ENCODE measurements around the gene PAX8.
"Not testable (repeated sequence)": the region's sequence is repeated elsewhere in the genome, so short reads cannot be mapped to it uniquely, and the experiment has no call there.

Gene PAX8

DNA sequence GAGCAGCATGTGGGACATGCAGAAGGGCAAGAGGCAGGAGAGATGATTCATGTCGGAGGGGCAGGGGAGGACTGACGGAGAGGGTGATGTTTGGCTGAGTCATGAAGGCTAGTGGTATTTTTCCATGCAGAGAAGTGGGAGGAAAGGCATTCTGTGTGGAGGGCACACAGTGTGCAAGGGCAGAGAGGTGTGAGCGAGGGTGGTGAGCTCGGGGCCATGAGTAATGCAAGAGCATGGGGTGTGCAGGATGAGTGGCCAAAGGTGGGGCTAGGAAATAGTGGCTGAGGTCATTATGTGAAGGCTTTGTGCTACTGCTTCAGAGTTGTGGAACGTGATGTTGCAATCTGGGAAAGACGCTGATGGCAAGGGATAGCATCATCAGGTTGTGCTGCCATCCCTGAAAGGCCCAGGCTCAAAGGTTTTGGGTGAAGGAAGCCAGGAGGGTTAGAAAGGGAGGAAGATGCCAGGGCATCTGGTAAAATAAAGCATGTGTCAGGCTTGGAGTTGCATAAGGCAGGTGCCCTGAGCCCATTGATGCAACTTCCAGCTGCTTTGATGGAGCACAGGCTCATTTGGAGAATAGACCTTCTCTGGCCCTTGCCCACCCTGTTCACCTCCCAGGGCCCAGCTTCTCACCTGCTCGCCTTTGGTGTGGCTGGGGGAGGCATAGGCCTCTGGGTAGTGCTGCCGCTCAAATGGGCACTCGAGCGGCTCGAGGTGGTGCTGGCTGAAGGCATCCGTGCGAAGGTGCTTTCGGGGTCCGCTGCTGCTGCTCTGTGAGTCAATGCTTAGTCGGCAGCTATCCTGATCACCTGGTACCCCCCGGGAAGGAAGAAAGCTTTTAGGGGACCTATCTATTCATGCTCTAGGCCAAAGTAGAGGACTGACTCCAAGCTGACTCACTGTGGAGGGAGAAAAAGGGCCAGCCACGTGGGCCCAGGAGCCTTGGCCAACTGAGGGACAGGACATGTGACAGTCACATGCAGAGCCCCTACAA, 37.5 kb downstream of the PAX8 start:
- no peak for DNase-seq (ENCODE audit: extremely low spot score, insufficient read length, low read depth)

DNA sequence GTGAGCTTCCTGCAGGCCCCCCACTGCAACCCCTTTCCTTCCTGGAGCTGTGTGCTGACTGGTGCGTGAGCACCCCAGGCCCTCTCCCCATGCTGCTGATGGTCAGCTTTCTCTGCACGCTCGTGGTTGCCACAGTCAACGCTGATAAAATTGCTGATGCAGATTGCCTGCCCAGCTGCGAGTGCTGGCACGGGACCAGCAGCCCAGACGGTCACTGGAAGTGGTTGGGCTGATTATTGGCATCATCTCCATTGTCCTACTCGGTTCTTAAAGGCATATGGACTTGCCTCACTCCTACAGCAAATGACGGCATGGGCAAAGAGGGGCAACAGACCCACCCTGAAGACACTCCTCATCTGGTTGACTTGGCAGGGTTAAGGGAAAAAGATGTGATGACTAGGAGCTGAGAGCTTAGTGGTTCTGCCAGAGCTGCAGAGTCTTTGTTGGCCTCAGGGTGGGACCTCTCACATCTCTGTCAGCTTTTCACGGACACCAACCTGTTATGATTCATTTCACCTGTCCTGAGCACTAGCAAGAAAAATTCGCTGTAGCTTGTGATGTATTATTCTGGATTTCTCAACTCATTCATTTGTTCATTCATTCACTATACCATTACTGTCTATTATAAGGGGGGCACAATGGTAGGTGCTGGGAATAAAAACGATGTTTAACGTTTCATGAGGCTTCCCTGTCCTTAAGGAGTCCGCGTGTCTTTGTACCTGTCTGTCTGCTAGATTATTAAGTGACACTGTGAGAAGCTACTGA, 38.4 kb downstream of the PAX8 start:
- FAIRE-seq (no peak), DNase-seq (ENCODE audit: extremely low spot score, insufficient read length, low read depth) (no peak)

More for the DNA sequence above, 37.5 kb downstream of the PAX8 start:
- FAIRE-seq = no peak

DNA sequence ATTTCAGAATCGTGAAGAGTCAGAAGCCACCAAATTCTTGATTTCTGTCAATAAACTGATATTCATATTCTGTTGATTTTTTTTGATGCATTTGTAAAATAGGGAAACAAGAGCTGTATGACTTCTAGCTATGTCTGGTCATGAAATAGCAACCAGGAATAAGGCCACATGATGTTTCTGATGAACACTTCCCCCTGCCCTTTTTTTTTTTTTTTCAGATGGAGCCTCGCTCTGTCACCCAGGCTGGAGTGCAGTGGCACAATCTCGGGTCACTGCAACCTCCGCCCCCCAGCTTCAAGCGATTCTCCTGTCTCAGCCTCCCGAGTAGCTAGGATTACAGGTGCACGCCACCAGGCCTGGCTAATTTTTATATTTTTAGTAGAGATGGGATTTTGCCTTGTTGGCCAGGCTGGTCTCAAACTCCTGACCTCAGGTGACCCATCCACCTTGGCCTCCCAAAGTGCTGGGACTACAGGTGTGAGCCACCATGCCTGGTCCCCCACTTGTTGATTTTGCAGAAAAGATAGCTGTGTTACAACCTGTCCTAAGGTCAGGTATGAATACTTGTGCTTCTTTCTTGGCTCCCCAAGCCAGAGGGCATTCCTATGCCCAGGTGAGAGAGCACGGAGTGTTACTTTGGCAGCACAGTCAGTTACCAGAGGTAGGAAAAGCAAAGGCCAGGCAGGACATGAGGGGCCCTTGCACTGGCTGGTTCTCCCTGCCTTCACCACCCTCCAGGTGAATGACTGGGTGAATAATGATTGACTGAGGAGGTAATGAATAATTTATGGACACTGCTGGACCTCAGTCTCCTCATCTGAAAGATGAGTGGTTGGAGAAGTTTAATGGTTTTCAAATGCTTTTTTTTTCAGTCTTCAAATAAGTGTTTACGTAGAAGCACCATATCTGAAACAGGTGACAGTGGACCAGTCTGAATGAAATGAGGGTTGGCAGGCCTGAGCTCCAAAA, 39.6 kb downstream of the PAX8 start:
- FAIRE-seq (no peak), DNase-seq (ENCODE audit: extremely low spot score, insufficient read length, low read depth) (no peak)

- FAIRE-seq = no peak
These were observed 41.0 kb downstream of the PAX8 start for GRCh38 chr2:113237604-113238160.

DNA sequence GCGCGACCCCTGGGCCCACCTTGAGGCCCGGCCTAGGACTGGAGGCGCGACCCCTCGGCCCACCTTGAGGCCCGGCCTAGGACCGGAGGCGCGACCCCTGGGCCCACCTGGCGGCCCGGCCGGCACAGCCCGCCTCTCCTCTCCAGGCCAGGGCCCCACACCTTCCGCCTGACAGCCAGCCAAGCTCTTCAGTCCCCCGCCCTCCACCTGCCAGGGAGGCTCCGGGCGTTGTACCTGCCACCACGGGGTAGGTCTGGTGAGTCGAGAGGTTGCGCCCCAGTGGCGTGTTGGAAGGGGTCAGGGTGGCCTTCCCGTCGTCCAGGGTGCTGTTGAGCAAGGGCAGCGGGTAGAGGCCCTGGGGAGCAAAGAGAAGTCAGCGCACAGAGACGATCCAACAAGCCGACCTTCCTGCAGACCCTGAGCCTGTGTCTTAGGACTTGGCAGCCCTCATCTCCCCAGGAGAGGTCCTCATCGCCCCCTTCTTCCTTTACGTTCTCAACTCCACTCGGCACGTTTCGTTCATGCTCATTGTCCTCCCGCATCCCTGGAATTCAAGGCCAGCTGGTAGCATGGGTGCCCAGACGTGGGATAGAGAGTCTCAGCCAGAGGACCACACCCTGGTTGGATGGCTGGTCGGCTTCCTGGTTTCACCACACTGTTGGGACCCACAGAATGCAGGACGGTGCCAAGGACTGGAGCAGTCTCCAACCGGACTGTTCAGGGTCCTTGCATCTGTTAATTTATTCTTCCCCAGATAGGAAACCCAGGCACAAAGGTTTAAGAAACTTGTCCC, 42.2 kb downstream of the PAX8 start:
- no peak for DNase-seq (ENCODE audit: extremely low spot score, insufficient read length, low read depth)
- FAIRE-seq = no peak

More at GRCh38 chr2:113237604-113238160, 41.0 kb downstream of the PAX8 start:
- DNase-seq (ENCODE audit: extremely low spot score, insufficient read length, low read depth) = no peak

- not testable (repeated sequence) for FAIRE-seq; DNase-seq (ENCODE audit: extremely low spot score, insufficient read length, low read depth)
These were observed 43.1 kb downstream of the PAX8 start for GRCh38 chr2:113235347-113236226.

- FAIRE-seq (no peak), DNase-seq (ENCODE audit: extremely low spot score, insufficient read length, low read depth) (no peak)
These were observed 43.9 kb downstream of the PAX8 start for GRCh38 chr2:113234721-113235346.

- no peak for FAIRE-seq
- no peak for DNase-seq (ENCODE audit: extremely low spot score, insufficient read length, low read depth)
These were observed 44.8 kb downstream of the PAX8 start for GRCh38 chr2:113233593-113234550.

- DNase-seq (ENCODE audit: extremely low spot score, insufficient read length, low read depth) = no peak
- FAIRE-seq = no peak
These were observed 46.0 kb downstream of the PAX8 start for GRCh38 chr2:113232740-113233139.

DNA sequence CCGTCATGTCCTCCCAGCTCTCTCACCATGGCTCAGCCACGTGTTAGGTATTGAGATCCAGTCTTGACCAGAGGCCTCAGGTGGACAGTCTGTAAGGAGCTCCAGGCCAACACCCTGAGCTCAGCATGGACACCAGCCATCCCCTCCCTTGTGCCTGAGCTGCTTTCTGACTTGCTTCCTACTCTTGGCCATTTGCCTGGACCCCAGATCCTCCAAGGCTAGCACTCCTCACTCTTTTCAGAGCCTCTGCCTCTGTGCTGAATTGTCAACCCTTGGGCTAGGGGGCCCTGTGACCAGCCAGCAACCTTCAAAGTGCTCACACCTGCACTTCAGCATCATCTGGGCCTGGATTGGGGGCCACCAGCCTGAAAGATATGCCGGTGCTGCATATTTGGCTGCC, 46.6 kb downstream of the PAX8 start:
- FAIRE-seq (no peak), DNase-seq (ENCODE audit: extremely low spot score, insufficient read length, low read depth) (no peak)

DNA sequence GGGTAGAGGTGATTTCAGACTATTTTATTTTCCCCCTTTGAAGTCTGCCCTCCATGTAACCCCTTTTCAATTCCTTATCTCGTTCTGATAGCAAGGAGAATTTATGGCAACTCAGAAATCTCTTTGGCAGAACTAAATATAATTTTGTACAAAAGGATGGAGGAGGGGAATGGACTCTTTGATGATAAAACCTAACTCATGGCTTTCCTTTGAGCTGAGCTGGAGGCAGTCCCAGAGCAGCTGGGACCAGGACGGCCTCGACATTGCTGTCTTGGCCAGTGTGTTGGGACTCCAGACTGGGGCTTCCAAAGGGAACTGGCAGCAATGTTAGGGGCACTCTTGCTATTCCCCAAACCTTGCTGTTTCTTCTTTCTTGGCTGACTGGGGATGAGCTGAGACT, 47.7 kb downstream of the PAX8 start:
- no peak for DNase-seq (ENCODE audit: extremely low spot score, insufficient read length, low read depth)
- no peak for FAIRE-seq

DNA sequence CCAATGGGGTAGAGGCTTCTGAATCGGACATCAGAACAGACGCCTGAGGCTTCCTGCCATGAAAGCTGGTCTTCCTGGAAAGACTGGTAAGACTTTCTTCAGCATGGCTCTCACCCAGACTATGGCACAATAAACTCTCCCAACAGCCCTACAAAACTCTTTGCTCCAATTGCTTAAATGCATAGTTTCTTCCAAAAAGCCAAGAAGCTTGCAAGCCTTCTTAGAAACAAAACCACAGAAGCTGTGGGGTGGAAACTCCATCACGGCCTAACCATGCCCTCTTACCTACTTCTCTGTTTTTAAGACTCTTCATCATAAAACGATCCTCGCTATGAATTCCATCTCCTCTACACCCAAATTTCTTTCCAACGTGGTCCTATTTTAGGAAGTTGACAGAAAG, 48.2 kb downstream of the PAX8 start:
- FAIRE-seq = no peak
- no peak for DNase-seq (ENCODE audit: extremely low spot score, insufficient read length, low read depth)

GRCh38 chr2:113229795-113230194, 48.9 kb downstream of the PAX8 start:
- no peak for DNase-seq (ENCODE audit: extremely low spot score, insufficient read length, low read depth)

DNA sequence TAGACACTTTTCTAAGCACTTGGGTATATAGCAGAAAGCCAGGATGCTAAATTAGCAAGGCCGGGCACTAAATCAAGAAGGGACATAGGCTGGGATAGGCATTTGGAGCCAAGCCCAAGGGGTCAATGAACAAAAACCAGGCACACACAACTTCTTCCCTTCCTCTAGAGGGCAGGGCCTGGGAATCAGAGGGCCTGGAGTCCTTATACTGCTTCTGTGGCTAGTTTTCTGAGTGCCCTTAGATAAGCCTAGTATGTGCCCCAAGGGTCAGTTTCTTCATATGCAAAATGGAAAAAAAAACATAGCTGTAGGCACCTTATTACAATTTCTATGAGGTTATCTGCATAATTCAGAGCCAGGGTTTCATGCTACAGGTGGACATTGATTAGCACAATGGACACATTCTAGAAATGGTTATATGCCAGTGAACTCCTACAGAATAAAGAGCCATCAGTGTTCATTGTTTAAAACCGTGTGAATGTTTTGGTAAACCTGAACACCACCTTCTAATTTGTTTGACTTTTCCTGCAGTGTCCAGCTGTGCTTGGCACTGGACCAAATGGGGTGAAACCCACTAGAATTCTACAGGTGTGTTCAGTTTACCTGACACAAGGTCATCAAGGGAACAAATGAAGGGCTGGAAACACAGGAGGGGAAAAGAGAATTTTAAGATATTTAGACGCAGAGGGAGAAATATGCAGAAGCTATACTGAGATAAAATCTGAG, 49.6 kb downstream of the PAX8 start:
- DNase-seq (ENCODE audit: extremely low spot score, insufficient read length, low read depth) (no peak), FAIRE-seq (no peak)

More at GRCh38 chr2:113229795-113230194, 48.9 kb downstream of the PAX8 start:
- no peak for FAIRE-seq

DNA sequence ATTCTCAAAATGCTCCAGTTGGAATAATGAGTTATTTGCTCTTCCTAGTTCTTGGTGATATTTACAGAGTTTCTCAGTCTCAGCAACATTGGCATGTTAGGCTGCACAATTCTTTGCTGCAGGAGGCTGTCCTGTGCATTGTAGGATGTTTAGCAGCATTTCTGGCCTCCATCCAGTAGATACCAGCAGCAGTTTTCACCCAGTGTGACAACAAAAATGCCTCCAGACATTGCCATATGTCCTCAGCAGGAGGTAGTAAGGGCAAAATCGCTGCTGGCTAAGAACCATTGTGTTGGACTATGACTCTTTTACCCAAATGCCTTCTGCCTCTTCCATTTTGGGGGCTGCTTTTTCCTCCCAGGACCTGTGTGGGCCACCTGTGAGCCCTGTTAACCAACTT, 50.4 kb downstream of the PAX8 start:
- no peak for FAIRE-seq

GRCh38 chr2:113227698-113228097, 51.0 kb downstream of the PAX8 start:
- FAIRE-seq (no peak), DNase-seq (ENCODE audit: extremely low spot score, insufficient read length, low read depth) (no peak)

More for the DNA sequence above, 50.4 kb downstream of the PAX8 start:
- no peak for DNase-seq (ENCODE audit: extremely low spot score, insufficient read length, low read depth)

Data from GM18507 (cell line).